Jurkat, Clone E6-1 (cell line): ENCODE measurements around the gene LCOR.
"Not testable (repeated sequence)": the region's sequence is repeated elsewhere in the genome, so short reads cannot be mapped to it uniquely, and the experiment has no call there.

Source experiments
- DNase-seq: peaks from one replicate; pipeline ENCODE4 v3.0.0-alpha.2; 2011; ENCODE audit warnings: low read depth, low spot score
- H3K4me3 ChIP-seq: 2 replicates; pipeline ENCODE4 v1.5.1; 2011; ENCODE audit warnings: mild to moderate bottlenecking, low read length, control low read depth, moderate library complexity

The LCOR gene

DNA sequence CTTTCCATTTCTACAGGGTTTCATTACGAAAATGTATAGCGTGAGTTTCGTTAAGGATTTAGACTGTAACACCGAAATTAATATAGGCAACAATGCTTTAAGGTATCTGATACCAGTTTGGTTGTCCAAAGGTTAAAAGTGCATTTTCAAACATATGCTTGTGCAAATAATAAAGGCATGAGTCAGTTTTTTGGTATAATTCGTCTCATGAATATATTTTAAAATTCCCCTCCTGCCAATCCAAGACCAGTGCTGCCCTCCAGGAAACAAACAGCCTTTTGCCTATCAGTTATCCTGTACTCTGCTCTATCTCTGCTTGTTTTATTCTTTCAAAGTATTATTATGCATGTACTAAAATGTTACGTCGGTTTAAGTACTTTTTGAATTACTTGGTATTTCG is 2.0 kb downstream of the LCOR start:
- DNase-seq: no peak
- H3K4me3 ChIP-seq: no peak overlapping the region

DNA sequence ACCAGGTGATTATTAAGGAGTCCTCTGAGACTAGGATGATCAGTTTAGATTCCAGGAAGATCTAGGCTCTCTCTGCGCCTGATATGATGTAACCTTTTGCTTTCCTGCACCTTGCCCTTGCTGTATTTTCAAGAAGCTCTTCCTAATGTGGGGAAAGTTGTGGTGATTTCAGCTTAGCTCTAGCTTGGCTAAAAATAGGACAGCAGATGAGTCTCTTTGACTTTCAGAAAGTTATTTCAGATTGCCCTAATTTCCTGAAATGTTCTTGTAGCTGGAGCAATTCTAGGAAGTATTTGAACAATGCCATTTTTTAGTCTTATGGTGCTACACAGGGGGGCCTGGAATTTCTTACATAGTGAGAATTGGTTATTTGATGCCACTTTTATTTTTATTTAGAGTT is 3.8 kb downstream of the LCOR start:
- no peak for DNase-seq

DNA sequence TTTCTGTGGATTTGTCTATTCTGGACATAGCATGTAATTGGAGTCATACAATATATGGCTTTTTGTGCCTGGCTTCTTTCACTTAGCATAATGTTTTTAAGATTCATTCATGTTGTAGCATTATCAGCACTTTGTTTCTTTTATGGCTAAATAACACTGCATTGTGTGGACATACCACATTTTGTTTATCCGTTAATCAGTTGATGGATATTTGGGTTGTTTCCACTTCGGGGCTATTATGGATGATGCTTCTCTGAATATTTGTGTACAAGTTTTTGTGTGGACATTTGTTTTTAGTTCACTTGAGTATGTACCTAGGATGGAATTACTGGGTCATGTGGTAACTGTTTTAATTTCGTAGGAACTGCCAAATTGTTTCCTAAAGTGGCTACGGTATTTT is 6.4 kb downstream of the LCOR start:
- DNase-seq: no peak
- H3K4me3 ChIP-seq: no peak overlapping the region

More for the DNA sequence above, 3.8 kb downstream of the LCOR start:
- no peak overlapping the region for H3K4me3 ChIP-seq

DNA sequence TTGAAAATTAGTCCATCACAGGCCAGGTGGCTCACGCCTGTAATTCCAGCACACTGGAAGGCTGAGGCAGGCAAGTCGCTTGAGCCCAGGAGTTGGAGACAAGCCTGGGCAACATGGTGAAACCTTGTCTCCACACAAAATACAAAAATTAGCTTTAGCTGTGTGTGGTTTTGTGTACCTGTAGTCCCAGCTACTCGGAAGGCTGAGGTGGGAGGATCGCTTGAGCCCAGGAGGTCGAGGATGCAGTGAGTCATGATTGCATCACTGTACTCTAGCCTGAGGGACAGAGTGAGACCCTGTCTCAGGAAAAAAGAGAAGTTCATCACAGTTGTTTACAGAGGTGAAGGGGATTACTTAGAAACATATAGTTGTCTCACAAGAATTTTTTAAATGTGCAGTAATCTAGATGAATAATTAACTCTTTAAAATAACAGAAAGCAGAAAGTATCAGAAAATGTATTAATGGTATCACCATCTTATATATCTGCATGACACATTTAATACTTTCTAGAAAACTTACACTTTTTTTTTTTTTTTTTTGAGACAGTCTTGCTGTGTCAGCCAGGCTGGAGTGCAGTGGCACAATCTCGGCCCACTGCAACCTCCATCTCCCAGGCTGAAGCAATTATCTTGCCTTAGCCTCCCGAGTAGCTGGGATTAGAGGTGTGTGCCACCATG is 8.9 kb downstream of the LCOR start:
- no peak for DNase-seq
- H3K4me3 ChIP-seq: no peak overlapping the region

DNA sequence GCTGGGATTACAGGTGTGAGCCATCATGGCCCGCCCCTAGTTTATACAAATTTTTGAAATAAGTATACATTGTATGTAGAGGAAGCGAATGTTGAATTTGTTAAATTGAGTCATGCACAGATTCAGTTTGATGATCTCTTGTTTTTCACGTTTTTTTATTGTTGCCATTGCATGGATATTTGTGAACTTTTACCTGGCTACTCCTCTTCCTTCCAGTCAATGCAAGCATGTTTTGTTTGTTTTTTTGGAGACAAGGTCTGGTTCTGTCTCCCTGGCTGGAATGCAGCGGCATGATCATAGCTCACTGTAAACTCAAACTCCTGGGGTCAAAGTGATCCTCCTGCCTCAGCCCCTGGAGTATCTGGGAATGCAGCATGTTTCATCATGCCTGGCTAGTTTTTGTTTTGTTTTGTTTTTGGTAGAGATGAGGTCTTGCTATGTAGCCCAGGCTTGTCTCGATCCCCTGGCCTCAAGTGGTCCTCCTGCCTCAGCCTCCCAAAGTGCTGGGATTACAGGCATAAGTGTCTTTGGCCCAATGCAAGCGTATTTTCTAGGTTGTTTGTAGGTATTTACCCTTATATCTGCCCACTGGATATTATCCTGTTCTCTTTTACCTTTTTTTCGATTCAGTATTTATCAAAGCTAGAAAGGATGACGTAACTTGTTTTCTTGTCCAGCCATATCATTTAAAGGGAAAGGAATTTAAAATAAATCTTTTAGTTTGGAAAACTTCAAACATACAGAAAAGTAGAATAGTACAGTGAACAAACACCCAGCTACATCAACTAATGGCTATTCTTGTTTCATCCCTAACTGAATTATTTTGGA is 11.0 kb downstream of the LCOR start:
- H3K4me3 ChIP-seq: no peak overlapping the region
- DNase-seq: no peak

DNA sequence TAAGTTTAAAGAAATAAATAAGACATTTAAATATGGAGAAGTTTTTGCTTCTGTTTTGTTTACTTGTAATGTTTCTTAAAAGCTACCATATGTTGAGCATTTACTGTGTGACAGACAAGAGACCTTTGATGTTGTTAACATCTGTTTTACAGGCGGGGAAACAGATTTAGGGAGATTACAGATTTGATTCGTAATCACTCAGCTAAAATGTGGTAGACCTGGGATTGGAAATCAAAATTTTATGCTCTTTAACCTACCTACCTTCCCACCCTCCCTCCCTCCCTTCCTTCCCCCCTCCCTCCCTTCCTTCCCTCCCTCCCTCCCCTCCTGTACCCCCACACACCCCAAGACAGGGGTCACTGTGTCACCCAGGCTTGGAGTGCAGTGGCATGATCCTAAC is 11.7 kb downstream of the LCOR start:
- no peak overlapping the region for H3K4me3 ChIP-seq
- DNase-seq: no peak

DNA sequence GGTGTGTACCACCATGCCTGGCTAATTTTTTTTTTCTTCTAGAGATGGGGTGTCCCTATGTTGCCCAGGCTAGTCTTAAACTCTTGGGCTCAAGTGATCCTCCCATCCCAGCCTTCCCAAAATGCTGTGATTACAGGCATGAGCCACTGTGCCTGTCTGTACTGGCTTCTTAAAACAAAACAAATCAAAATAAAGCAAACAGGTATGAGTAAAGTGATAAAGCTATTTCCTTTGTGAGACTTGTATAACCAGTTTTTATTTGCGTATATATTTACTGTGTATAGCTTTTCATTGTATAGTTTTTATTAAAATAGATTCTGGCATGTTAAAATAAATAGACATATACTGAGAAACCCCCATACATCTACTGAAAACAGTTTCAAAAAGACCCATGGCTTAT is 14.3 kb downstream of the LCOR start:
- DNase-seq: no peak
- H3K4me3 ChIP-seq: no peak overlapping the region

DNA sequence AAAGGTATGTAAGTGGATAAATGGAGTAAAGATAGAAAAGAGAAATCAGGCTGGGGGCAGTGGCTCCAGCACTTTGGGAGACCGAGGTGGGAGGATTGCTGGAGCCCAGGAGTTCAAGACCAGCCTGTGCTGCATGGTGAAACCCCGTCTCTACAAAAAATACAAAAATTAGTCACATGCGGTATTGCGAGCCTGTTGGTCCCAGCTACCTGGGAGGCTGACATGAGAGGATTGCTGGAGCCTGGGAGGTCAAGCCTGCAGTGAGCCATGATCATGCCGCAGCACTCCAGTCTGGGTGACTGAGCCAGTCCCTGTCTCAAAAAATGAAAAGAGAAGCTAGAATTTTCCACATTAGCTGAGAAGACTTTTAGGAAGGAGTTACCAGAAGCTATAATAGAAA is 14.8 kb downstream of the LCOR start:
- no peak for DNase-seq

DNA sequence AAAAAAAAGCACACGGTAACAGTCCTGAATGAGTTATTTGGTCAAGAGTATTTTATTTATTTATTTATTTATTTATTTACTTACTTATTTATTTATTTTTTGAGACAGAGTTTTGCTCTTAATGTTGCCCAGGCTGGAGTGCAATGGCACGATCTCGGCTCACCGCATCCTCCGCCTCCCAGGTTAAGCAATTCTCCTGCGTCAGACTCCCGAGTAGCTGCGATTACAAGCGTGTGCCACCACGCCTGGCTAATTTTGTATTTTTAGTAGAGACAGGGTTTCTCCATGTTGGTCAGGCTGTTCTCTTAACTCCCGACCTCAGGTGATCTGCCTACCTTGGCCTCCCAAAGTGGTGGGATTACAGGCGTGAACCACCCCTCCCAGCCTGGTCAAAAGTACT is 15.3 kb downstream of the LCOR start:
- not testable (repeated sequence) for H3K4me3 ChIP-seq, DNase-seq

More for the DNA sequence above, 14.8 kb downstream of the LCOR start:
- no peak overlapping the region for H3K4me3 ChIP-seq

DNA sequence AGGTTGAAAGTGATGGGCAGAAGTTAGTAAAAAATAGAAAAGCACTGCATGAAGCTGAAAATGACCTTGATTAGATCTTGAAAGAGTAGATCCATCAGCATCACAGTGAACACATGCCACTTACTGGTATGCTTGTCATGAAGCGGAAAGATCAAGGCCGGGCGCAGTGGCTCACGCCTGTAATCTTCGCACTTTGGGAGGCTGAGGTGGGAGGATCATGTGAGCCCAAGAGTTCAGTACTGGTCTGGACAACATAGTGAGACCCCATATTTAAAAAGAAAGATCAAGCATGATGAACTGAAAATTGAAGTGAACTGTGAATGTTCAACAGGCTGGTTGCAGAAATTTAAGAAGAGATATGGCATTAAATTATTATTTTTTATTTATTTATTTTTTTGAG is 18.0 kb downstream of the LCOR start:
- H3K4me3 ChIP-seq: no peak overlapping the region
- DNase-seq: no peak

DNA sequence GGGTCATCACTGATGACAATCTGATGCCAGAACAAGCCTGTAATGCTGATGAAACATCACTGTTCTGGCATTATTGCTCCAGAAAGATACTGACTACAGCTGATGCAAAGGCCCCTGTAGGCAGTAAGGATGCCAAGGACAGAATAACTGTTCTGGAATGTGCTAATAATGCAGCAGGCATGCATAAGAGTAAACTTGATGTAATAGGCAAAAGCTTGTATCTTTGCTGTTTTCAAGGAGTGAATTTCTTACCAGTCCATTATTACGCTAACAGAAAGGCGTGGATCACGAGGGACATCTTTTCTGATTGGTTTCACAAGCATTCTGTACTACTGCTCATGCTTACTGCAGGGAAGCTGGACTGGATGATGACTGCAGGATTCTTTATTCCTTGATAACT is 18.7 kb downstream of the LCOR start:
- H3K4me3 ChIP-seq: no peak overlapping the region
- DNase-seq: no peak

DNA sequence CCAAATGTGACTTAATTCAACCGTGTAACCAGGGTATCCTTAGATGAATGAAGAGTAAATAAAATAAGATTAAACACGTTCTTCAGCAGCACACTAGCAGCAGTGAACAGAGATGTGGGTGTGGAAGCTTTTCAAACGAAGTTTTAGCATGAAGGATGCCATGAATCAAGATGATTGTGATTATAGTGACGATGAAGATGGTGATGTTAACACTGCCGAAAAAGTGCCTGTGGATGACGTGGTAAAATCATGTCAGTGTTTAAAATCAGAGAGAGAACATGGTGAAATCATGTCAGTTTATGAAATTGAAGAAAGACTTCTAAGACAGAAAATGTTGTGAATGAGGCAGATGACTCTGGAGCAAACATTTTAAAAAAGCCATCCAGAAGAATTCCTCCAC is 19.2 kb downstream of the LCOR start:
- H3K4me3 ChIP-seq: no peak overlapping the region
- DNase-seq: no peak

DNA sequence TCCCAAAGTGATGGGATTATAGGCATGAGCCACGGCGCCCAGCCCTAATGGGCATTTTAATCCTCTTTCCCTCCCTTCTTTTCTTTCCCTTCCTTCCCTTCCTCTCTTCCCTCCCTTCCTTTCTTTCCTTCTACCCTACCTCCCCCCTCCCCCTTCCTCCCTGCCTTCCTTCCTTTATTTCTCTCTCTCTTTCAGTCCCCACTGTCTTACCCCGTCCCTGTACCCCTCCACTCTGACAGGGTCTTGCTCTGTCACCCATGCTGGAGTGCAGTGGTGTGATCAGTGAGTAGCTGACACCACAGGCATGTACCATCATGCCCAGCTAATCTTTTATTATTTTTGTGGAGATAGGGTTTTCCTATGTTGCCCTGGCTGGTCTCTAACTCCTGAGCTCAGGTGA is 24.2 kb downstream of the LCOR start:
- H3K4me3 ChIP-seq: no peak overlapping the region
- DNase-seq: no peak

DNA sequence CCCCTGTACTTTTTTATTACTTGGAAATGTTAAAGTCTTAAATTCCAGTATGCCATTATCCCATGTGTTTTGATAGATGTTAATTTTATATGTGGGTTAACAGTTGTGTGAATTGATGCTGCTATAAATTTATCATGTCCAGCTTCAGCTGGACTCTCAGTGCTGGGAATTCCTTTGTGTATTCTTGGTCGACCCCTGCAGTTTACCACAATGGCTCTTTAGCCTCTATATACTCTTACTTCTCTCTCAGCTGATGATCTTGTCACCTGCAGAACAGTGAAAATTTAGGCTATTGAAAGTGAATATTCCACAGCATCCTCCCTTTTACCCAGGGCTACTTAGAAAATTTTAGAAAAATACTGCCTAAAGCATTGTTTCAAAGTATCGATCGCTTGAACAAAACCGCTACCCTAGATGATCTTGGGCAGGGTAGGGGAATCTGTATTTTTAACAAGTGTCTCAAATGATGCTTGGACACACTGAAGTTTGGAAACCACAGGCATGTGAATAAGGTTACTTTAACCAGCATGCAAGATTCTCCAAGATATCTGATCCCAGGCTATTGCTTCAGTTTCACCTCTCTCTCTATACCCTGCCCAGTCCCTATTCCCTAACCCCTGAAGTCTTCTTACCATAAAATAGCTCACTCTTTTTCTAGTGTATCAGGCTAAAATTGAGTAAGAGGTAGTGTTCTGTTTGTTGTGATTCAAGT is 25.4 kb downstream of the LCOR start:
- no peak overlapping the region for H3K4me3 ChIP-seq
- no peak for DNase-seq

DNA sequence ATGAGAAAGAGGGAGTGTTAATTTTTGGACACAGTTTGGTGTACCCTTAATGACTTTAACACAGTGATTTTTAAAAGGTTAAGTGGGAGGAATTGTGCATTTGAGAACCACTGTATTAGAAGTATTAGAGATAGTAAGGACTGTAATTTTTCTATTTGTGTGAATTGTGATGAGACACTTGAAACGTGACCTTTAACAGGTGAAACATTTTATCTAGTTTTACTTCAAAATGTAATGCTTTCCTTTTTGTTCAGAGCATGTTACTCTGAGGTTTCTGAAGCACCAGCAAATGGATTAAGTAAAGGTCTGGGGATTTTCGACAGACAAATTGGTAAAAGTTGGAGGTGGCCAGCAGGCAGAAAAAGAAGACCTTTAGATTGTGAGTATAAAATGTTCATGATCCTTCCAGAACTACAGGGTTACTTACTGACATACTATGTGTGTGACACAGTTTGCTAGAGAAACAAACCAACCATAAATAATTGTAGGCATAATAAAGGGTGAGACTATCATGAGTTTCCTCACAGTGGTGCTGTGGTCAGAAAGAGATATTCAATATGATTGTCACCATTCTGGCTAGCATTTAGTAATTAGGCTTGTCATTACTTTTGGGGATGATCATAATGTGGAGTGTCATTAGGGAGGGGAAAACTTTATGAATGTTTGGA is 26.1 kb downstream of the LCOR start:
- DNase-seq: no peak

DNA sequence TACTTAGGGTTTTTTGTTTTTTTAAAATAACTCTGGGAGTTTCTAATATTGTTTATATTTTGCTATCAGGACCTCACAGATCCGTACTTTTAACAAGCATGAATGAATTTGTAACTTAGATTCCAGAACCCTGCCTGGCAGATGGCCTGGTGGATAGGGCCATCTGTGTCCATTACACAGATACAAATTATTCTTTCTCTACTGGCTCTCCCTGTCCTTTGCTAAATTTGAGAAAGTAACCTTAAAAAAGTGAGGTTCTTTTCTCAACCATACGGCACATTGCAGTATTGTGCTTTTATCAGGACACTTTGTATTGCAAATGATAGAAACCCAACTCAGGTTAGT is 26.6 kb downstream of the LCOR start:
- no peak overlapping the region for H3K4me3 ChIP-seq
- DNase-seq: no peak

More for the DNA sequence above, 26.1 kb downstream of the LCOR start:
- H3K4me3 ChIP-seq: no peak overlapping the region

DNA sequence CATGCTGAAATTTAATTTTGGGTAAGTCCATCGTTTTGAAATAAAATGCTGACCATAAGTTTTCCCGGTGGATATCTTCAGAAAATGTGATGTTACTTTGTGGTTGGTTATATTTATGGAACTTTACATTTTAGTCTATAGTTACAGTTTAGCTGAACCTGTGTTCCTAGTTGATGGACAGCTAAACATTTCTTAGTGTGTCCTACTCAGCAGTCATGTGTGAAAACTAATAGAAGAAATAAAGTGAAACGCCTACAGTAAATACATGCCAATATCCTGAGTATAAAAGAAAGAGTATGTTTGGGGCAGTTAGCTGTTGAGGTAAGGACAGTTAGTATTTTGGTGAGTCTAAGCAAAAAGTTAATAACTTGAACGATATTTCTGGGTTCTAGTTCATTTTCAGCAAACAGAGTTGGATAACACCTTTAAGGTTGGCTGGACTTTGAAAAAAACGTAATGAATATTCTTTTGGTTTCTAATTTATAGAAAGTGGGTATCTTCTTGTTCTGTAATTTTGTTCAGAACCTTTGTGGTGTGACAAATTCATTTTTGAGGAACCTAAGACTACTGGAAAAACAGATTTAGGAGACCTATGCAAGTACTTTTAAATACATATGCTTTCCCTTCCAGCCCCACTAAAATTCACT is 28.7 kb downstream of the LCOR start:
- no peak overlapping the region for H3K4me3 ChIP-seq
- no peak for DNase-seq

DNA sequence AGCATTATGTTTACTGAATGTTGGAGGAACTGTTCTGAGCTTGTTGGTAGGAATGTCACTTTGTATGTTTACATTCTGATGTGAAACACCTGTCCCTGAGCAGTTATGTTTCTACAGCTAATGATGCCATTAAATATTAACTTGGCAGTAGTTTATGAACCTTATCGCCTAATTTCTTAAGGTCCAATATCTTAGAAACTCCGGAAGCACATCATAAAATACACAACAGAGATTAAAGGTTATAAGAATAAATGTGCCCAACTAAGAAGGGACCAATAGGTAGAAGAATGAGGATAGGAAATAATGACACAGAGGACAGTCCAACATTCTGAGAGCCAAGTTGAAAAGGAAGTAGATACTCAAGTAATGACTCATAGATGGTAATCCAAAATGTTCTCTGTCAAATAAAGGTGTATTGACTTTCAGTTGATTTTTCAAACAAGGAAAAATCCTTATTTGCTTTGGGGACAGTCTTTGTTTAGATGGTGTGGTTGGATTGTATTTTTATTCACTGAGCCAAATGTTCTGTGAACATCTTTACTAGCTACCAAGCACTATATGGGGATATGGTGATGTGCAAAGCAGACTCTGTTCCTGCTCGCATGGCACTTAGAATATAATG is 31.9 kb downstream of the LCOR start:
- no peak overlapping the region for H3K4me3 ChIP-seq
- no peak for DNase-seq

DNA sequence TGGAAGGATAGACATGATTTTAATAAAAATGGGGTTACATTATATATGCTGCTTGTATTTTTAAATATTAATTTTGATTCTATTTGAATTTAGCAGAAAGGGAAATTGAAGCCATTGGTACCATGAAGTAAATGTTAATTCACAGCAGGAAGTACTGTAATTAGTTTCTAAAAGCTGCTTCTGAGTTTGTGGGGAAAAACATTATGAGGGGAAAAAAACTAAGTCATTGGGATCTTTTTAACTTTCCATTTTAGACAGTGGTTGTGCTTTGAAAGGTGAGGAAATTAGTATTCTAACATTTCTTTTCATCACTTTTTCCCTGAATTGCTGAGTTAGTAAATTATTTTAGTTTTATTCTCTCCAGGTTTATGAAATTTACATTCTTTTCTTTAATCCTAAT is 41.0 kb downstream of the LCOR start:
- H3K4me3 ChIP-seq: no peak overlapping the region
- DNase-seq: no peak
